Neural progenitor cell (in vitro differentiated cells): ENCODE data around the gene NUDC. TPM values are rescaled to one million over a fixed set of nuclear protein-coding genes. Genes with fewer than 3 reads are reported as not detected.

ENCODE experiments used
- DNase-seq: peaks from one replicate; pipeline ENCODE4 v3.0.0-alpha.2; 2016; ENCODE audit warnings: low spot score
- H2AFZ ChIP-seq: fragments of 200-600 bp; sonication (generic); replicated peaks from 2 replicates; pipeline ENCODE4 v1.6.1; 2016; ENCODE audit warnings: antibody characterized with exemption
- H3F3A ChIP-seq: fragments of 200-600 bp; sonication (generic); 2 replicates; pipeline ENCODE4 v1.6.1; 2016; ENCODE audit warnings: antibody characterized with exemption, low read depth
- H3K27ac ChIP-seq: fragments of 200-600 bp; sonication (generic); 2 replicates; pipeline ENCODE4 v1.5.1; 2016; ENCODE audit warnings: mild to moderate bottlenecking
- H3K27me3 ChIP-seq: fragments of 200-600 bp; sonication (generic); 2 replicates; pipeline ENCODE4 v1.6.1; 2016; ENCODE audit warnings: mild to moderate bottlenecking, moderate library complexity
- H3K36me3 ChIP-seq: fragments of 200-600 bp; sonication (generic); 2 replicates; pipeline ENCODE4 v1.5.1; 2016
- H3K4me1 ChIP-seq: fragments of 200-600 bp; sonication (generic); 2 replicates; pipeline ENCODE4 v1.6.1; 2016; ENCODE audit warnings: mixed run types
- H3K4me2 ChIP-seq: fragments of 200-600 bp; sonication (generic); 2 replicates; pipeline ENCODE4 v1.6.1; 2016
- H3K4me3 ChIP-seq: fragments of 200-600 bp; sonication (generic); 2 replicates; pipeline ENCODE4 v1.5.1; 2016
- H3K79me2 ChIP-seq: fragments of 200-600 bp; sonication (generic); 2 replicates; pipeline ENCODE4 v1.6.1; 2016; ENCODE audit warnings: low read depth
- H3K9ac ChIP-seq: fragments of 200-600 bp; sonication (generic); 2 replicates; pipeline ENCODE4 v1.6.1; 2016
- H3K9me3 ChIP-seq: fragments of 200-600 bp; sonication (generic); 2 replicates; pipeline ENCODE4 v1.5.1; 2016; ENCODE audit warnings: low read depth
- H4K20me1 ChIP-seq: fragments of 200-600 bp; sonication (generic); 2 replicates; pipeline ENCODE4 v1.6.1; 2016; ENCODE audit warnings: low read depth
- H3K27ac Mint-ChIP-seq: 3 replicates; pipeline ENCODE4 v1.8.0; 2021; ENCODE audit warnings: mixed read lengths
- H3K27me3 Mint-ChIP-seq: 2 replicates; pipeline ENCODE4 v1.8.0; 2022; ENCODE audit warnings: low read depth, mild to moderate bottlenecking, inconsistent platforms, moderate library complexity, mixed read lengths; ENCODE audit not compliant: insufficient read depth
- H3K36me3 Mint-ChIP-seq: 3 replicates; pipeline ENCODE4 v1.8.0; 2021; ENCODE audit warnings: mixed read lengths
- H3K4me1 Mint-ChIP-seq: 3 replicates; pipeline ENCODE4 v1.8.0; 2021; ENCODE audit warnings: mixed read lengths
- H3K4me3 Mint-ChIP-seq: 3 replicates; pipeline ENCODE4 v1.8.0; 2021; ENCODE audit warnings: mild to moderate bottlenecking, moderate library complexity, mixed read lengths
- H3K9me3 Mint-ChIP-seq: 3 replicates; pipeline ENCODE4 v1.8.0; 2020; ENCODE audit warnings: mixed read lengths
- EZH2 ChIP-seq: fragments of 200-600 bp; sonication (generic); IDR thresholded peaks from 2 replicates; pipeline ENCODE4 v1.6.1; 2017; ENCODE audit warnings: antibody characterized with exemption, mild to moderate bottlenecking, moderate library complexity
- EZH2phosphoT487 ChIP-seq: fragments of 200-600 bp; sonication (generic); IDR thresholded peaks from 2 replicates; pipeline ENCODE4 v1.6.1; 2017; ENCODE audit warnings: antibody characterized with exemption
- total RNA-seq: library from RNA; depleted of rRNA; stranded (reverse); fragments of >200 nt; gene quantifications from 2 replicates; pipeline ENCODE4 v1.2.3, GENCODE V29; 2015; ENCODE audit warnings: low replicate concordance
- TF ChIP-seq, protein P1 (sequence below): fragments of 200-600 bp; sonication (generic); IDR thresholded peaks from 2 replicates; pipeline ENCODE4 v1.5.1; 2017; ENCODE audit warnings: antibody characterized with exemption, mild to moderate bottlenecking

NUDC gene
- total RNA-seq, 1 donor from 2014 or later: 28.6 TPM

DNA sequence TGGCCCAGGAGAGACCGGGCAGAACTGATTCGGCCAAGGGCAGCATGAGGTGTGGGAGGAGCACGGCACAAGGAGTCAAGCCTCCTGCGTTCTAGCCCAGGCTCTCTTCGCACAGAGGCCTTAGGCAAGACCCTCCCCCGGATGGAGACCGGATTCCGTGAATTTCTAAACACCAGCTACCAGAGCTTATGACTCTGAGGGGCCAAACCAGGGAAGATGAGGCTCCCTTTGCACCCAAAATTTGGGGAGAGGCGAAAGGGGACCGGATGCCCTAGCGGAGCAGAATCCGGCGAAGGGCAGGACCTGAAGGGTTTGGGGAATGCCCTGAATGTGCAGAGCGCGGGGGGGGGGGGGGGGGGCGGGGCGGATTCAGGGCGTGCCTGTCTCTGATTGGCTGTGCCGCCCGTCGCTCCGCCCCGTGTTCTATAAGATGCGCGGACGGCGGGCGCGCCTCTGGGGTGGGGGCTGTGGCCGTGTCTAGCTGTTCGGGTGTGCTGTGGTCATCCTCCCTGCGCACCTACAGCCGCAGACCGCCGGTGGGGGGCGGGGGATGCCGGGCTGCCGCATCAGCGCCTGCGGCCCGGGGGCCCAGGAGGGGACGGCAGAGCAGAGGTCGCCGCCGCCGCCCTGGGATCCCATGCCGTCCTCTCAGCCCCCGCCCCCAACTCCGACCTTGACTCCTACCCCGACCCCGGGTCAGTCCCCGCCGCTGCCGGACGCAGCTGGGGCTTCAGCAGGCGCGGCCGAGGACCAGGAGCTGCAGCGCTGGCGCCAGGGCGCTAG lies 71.9 kb downstream of the NUDC start, which contains the start of gene TRNP1:
Gene TRNP1, plus strand, starts transcription at position 456 of the 783 bp plus-strand sequence. Its CDS starts 95 bp downstream, at position 551.
- peaks cover 71% of the 10 kb centered on the region for H3K27me3 ChIP-seq
- H3K27ac ChIP-seq: no peak within 1 kb of the TSS
- no peaks in the 10 kb centered on the region for H3K36me3 Mint-ChIP-seq
- H3K4me3 ChIP-seq: peak within 1 kb of the TSS; percentile 57
- H3K9me3 Mint-ChIP-seq: no peaks in the 10 kb centered on the region
- peak within 1 kb of the TSS; percentile 88 for H2AFZ ChIP-seq
- H3F3A ChIP-seq: peaks cover 7% of the 10 kb centered on the region
- H3K4me2 ChIP-seq: peak within 1 kb of the TSS; percentile 98
- no peaks in the 10 kb centered on the region for H3K9me3 ChIP-seq
- H3K4me1 ChIP-seq: peaks cover 6% of the 10 kb centered on the region
- H3K36me3 ChIP-seq: no peaks in the 10 kb centered on the region
- H3K27me3 Mint-ChIP-seq: peaks cover 42% of the 10 kb centered on the region
- TF ChIP-seq, protein P1, sequence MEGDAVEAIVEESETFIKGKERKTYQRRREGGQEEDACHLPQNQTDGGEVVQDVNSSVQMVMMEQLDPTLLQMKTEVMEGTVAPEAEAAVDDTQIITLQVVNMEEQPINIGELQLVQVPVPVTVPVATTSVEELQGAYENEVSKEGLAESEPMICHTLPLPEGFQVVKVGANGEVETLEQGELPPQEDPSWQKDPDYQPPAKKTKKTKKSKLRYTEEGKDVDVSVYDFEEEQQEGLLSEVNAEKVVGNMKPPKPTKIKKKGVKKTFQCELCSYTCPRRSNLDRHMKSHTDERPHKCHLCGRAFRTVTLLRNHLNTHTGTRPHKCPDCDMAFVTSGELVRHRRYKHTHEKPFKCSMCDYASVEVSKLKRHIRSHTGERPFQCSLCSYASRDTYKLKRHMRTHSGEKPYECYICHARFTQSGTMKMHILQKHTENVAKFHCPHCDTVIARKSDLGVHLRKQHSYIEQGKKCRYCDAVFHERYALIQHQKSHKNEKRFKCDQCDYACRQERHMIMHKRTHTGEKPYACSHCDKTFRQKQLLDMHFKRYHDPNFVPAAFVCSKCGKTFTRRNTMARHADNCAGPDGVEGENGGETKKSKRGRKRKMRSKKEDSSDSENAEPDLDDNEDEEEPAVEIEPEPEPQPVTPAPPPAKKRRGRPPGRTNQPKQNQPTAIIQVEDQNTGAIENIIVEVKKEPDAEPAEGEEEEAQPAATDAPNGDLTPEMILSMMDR: no peak
- TF ChIP-seq EZH2phosphoT487 (no peak), EZH2 (peak; percentile 15)
- peaks cover 8% of the 10 kb centered on the region for H4K20me1 ChIP-seq
- no peak within 1 kb of the TSS for H3K9ac ChIP-seq
- H3K4me1 Mint-ChIP-seq: peaks cover 31% of the 10 kb centered on the region
- H3K4me3 Mint-ChIP-seq: peak within 1 kb of the TSS; percentile 92
- no peak within 1 kb of the TSS for H3K27ac Mint-ChIP-seq
- H3K79me2 ChIP-seq: no peaks in the 10 kb centered on the region
- peak; percentile 91 for DNase-seq

GRCh38 chr1:26994020-26994786 lies 72.7 kb downstream of the NUDC start:
- peaks cover 14% of the 10 kb centered on the region for H3F3A ChIP-seq
- peak overlapping the region; percentile 92 for H3K4me3 Mint-ChIP-seq
- H3K27ac Mint-ChIP-seq: no peak overlapping the region
- H3K79me2 ChIP-seq: no peaks in the 10 kb centered on the region
- peak overlapping the region; percentile 98 for H3K4me2 ChIP-seq
- H4K20me1 ChIP-seq: peaks cover 8% of the 10 kb centered on the region
- peak overlapping the region; percentile 57 for H3K4me3 ChIP-seq
- TF ChIP-seq EZH2: peak; percentile 85
- TF ChIP-seq, protein P1: no peak
- TF ChIP-seq EZH2phosphoT487: peak; percentile 70
- H3K4me1 Mint-ChIP-seq: peaks cover 38% of the 10 kb centered on the region
- no peaks in the 10 kb centered on the region for H3K9me3 Mint-ChIP-seq
- H3K36me3 ChIP-seq: no peaks in the 10 kb centered on the region
- H3K27ac ChIP-seq: no peak overlapping the region
- peak; percentile 77 for DNase-seq
- H3K4me1 ChIP-seq: peaks cover 10% of the 10 kb centered on the region
- peaks cover 71% of the 10 kb centered on the region for H3K27me3 ChIP-seq
- no peaks in the 10 kb centered on the region for H3K36me3 Mint-ChIP-seq
- H3K9ac ChIP-seq: no peak overlapping the region
- H3K27me3 Mint-ChIP-seq: peaks cover 41% of the 10 kb centered on the region
- no peaks in the 10 kb centered on the region for H3K9me3 ChIP-seq
- H2AFZ ChIP-seq: peak overlapping the region; percentile 88

GRCh38 chr1:26994787-26995517 lies 73.4 kb downstream of the NUDC start:
- Mint-ChIP-seq H3K9me3 (no peaks in the 10 kb centered on the region), H3K4me1 (peaks cover 46% of the 10 kb centered on the region), H3K4me3 (peak overlapping the region; percentile 92), H3K27me3 (peaks cover 35% of the 10 kb centered on the region), H3K36me3 (no peaks in the 10 kb centered on the region), H3K27ac (no peak overlapping the region)
- Histone ChIP-seq H2AFZ (no peak overlapping the region), H3F3A (peaks cover 21% of the 10 kb centered on the region), H3K27me3 (peaks cover 71% of the 10 kb centered on the region), H4K20me1 (peaks cover 8% of the 10 kb centered on the region), H3K27ac (no peak overlapping the region), H3K4me1 (peaks cover 17% of the 10 kb centered on the region), H3K4me2 (peak overlapping the region; percentile 98), H3K36me3 (no peaks in the 10 kb centered on the region), H3K79me2 (no peaks in the 10 kb centered on the region), H3K4me3 (peak overlapping the region; percentile 57), H3K9ac (no peak overlapping the region), H3K9me3 (no peaks in the 10 kb centered on the region)
- TF ChIP-seq, protein P1: no peak
- TF ChIP-seq EZH2 (peak; percentile 76), EZH2phosphoT487 (peak; percentile 73)
- DNase-seq: no peak
